Vagina (tissue), 2 donors: ENCODE measurements around the gene MCAM. TPM values are rescaled to one million over a fixed set of nuclear protein-coding genes. Genes with fewer than 3 reads are reported as not detected.

Source experiments
- DNase-seq, 2 donors: peaks; one replicate each; pipeline ENCODE4 v3.0.0-alpha.2; 2017; ENCODE audit errors: extremely low spot score in 2 of 2
- H3K27ac ChIP-seq: fragments of 200-600 bp; sonication (generic); one replicate; pipeline ENCODE4 v1.5.1; 2019
- H3K27me3 ChIP-seq: fragments of 200-600 bp; sonication (generic); one replicate; pipeline ENCODE4 v1.5.1; 2019
- H3K36me3 ChIP-seq, 2 donors: fragments of 200-600 bp; sonication (generic); one replicate each; pipeline ENCODE4 v1.5.1; 2017 to 2019
- H3K4me1 ChIP-seq: fragments of 200-600 bp; sonication (generic); one replicate; pipeline ENCODE4 v1.5.1; 2019
- H3K4me3 ChIP-seq, 2 donors: fragments of 200-600 bp; sonication (generic); 1 replicate in 1 of 2; 2 replicates in 1 of 2; pipeline ENCODE4 v1.5.1; 2016 to 2019
- H3K9me3 ChIP-seq: fragments of 200-600 bp; sonication (generic); one replicate; pipeline ENCODE4 v1.5.1; 2019
- POLR2A ChIP-seq, 2 donors: fragments of 450-650 bp; IDR thresholded peaks; one replicate each; pipeline ENCODE4 v1.6.1; 2017; ENCODE audit warnings: antibody characterized with exemption in 2 of 2, mild to moderate bottlenecking in 2 of 2, moderate library complexity in 2 of 2
- POLR2AphosphoS5 ChIP-seq, 2 donors: sonication (generic); formaldehyde crosslinking; IDR thresholded peaks; one replicate each; pipeline ENCODE4 v1.9.0; 2017; ENCODE audit warnings: antibody characterized with exemption in 2 of 2, mild to moderate bottlenecking in 2 of 2, low read depth in 1 of 2; ENCODE audit not compliant: insufficient read depth in 1 of 2
- intact Hi-C: fragments of 100-400 bp; cut with DNase I; formaldehyde crosslinking; loops from one replicate; pipeline ENCODE4 v1.15.1; 2023
- total RNA-seq: library from RNA; depleted of rRNA; stranded (reverse); fragments of >200 nt; gene quantifications from one replicate; pipeline ENCODE4 v1.2.3, GENCODE V29; 2016
- TF ChIP-seq, protein P1 (sequence below), 3 experiments: fragments of 450-650 bp in 2 of 3; fragments of 200-600 bp in 1 of 3; sonication (generic) in 1 of 3; IDR thresholded peaks; one replicate each; pipeline ENCODE4 v1.5.1; 2017 to 2019; ENCODE audit warnings: antibody characterized with exemption in 3 of 3, mild to moderate bottlenecking in 2 of 3, moderate library complexity in 2 of 3

The MCAM gene
- total RNA-seq, 1 donor from 2014 or later = 295 TPM

DNA sequence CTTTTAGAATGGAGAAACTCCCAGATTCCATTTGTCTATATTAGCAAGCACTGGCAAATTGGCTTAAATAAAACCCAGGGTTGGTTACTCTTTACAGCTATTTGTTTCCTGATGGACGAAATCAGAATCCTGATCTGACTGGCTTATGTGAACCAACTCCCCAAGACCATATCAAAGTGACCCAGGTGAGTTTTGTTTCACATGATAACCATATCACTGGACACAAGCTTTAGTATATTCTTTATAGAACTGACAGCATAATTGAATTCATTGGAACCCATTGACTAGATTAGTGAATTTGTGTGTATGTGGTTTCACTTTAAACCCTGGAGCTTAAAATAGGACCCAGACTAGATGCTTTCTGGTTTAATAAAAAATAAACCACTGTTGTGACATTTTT lies 39.3 kb downstream of the MCAM start:
- Histone ChIP-seq H3K4me1 (no peaks in the 10 kb centered on the region), H3K27me3 (no peaks in the 10 kb centered on the region), H3K36me3 (peaks cover 0 to 38% of the 10 kb centered on the region in 2 donors), H3K27ac (no peak overlapping the region), H3K9me3 (no peaks in the 10 kb centered on the region), H3K4me3 (no peak overlapping the region)
- TF ChIP-seq POLR2A (IDR thresholded peaks at IDR 0.05) (no peak), POLR2AphosphoS5 (IDR thresholded peaks at IDR 0.05; ENCODE audit: insufficient read depth in 1 of 2, low read depth in 1 of 2) (no peak)
- TF ChIP-seq, protein P1, sequence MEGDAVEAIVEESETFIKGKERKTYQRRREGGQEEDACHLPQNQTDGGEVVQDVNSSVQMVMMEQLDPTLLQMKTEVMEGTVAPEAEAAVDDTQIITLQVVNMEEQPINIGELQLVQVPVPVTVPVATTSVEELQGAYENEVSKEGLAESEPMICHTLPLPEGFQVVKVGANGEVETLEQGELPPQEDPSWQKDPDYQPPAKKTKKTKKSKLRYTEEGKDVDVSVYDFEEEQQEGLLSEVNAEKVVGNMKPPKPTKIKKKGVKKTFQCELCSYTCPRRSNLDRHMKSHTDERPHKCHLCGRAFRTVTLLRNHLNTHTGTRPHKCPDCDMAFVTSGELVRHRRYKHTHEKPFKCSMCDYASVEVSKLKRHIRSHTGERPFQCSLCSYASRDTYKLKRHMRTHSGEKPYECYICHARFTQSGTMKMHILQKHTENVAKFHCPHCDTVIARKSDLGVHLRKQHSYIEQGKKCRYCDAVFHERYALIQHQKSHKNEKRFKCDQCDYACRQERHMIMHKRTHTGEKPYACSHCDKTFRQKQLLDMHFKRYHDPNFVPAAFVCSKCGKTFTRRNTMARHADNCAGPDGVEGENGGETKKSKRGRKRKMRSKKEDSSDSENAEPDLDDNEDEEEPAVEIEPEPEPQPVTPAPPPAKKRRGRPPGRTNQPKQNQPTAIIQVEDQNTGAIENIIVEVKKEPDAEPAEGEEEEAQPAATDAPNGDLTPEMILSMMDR (IDR thresholded peaks at IDR 0.05) = no peak
- DNase-seq = no peak
- intact Hi-C loops = no loop called here

DNA sequence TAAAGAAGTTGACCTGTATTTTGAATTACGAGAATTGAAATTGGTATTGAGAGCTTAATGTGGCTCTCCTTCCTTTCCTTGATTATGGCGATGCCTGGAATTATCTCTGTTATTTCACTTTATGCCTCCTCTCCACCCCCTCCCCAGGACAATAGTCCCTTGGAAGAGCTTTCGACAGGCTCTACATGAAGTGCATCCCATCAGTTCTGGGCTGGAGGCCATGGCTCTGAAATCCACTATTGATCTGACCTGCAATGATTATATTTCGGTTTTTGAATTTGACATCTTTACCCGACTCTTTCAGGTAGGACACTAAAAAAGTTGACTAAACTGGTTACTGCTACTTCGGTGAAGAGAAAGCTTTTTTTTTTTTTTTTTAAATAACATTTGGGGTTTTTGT lies 43.2 kb downstream of the MCAM start:
- no peak for TF ChIP-seq POLR2A (IDR thresholded peaks at IDR 0.05)
- no peak for TF ChIP-seq POLR2AphosphoS5 (IDR thresholded peaks at IDR 0.05; ENCODE audit: insufficient read depth in 1 of 2, low read depth in 1 of 2)
- TF ChIP-seq, protein P1 (IDR thresholded peaks at IDR 0.05) = no peak
- Histone ChIP-seq H3K27ac (no peak overlapping the region), H3K27me3 (no peaks in the 10 kb centered on the region), H3K4me1 (no peaks in the 10 kb centered on the region), H3K4me3 (no peak overlapping the region), H3K36me3 (peaks cover 0 to 31% of the 10 kb centered on the region in 2 donors), H3K9me3 (no peaks in the 10 kb centered on the region)
- intact Hi-C loops = no loop called here
- DNase-seq = no peak

DNA sequence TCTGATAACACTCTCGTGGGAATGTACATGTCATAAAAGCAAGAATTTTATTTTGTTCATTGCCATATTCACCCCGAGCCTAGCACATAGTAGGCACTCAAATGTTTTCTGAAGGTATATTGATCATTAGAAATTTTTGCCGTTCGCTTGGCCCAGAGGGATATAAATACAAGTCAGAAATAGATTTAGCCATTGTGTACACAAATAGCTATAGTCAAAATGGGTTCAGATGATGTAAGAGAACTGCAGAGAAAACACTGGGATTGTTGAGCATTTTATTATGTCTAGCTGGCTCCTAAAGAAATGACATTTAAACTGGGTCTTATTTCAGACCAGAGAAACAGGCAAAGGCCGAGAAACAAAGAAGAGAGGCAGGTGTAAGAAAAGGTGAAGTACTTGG lies 49.3 kb downstream of the MCAM start:
- TF ChIP-seq POLR2AphosphoS5 (IDR thresholded peaks at IDR 0.05; ENCODE audit: insufficient read depth in 1 of 2, low read depth in 1 of 2) (no peak), POLR2A (IDR thresholded peaks at IDR 0.05) (no peak)
- TF ChIP-seq, protein P1 (IDR thresholded peaks at IDR 0.05) = no peak
- H3K4me3 ChIP-seq = no peak overlapping the region
- no peaks in the 10 kb centered on the region for H3K36me3 ChIP-seq
- H3K9me3 ChIP-seq = no peaks in the 10 kb centered on the region
- peaks cover 13% of the 10 kb centered on the region for H3K4me1 ChIP-seq
- no peak overlapping the region for H3K27ac ChIP-seq
- DNase-seq = no peak
- intact Hi-C loops = no loop called here
- no peaks in the 10 kb centered on the region for H3K27me3 ChIP-seq

DNA sequence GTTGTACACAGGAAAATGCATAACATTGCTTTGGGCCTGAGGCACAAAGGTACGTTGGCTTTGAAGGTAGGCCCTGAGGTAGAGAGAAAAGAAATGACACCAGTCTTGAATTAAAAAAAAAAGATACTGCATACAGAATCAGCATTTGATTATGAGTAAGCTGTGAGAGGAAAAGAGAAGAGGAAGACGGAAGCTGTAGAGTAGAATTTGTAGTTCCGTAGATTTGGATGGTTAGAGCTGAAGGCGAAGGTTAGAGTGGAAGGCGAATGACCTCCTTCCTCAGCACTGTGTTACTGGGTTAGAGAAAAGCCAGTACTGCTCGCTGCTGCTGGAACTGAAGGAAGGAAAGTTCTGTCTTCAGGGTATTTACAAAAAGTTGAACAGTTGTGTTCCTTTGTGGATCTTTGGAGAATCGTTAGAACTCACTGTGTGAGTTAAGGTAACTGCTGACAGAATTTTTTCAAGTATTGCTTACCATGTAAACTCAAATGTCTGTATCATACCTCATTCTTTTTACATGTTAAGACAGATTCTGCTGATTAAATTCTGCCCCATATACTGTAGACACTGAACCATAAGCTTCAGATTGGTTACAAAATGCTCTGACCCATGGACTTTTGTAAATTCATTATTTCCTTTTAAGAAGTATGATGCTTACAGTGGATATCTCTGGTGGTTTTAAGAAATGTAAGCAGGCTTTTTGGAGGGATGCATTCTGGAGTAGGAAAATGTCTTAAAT lies 50.2 kb downstream of the MCAM start:
- intact Hi-C loops = no loop called here
- peaks cover 19% of the 10 kb centered on the region for H3K4me1 ChIP-seq
- no peaks in the 10 kb centered on the region for H3K9me3 ChIP-seq
- TF ChIP-seq, protein P1 (IDR thresholded peaks at IDR 0.05) = no peak
- TF ChIP-seq POLR2A (IDR thresholded peaks at IDR 0.05) (no peak), POLR2AphosphoS5 (IDR thresholded peaks at IDR 0.05; ENCODE audit: insufficient read depth in 1 of 2, low read depth in 1 of 2) (no peak)
- no peak for DNase-seq
- no peaks in the 10 kb centered on the region for H3K27me3 ChIP-seq
- no peaks in the 10 kb centered on the region for H3K36me3 ChIP-seq
- no peak overlapping the region for H3K27ac ChIP-seq
- H3K4me3 ChIP-seq = no peak overlapping the region

DNA sequence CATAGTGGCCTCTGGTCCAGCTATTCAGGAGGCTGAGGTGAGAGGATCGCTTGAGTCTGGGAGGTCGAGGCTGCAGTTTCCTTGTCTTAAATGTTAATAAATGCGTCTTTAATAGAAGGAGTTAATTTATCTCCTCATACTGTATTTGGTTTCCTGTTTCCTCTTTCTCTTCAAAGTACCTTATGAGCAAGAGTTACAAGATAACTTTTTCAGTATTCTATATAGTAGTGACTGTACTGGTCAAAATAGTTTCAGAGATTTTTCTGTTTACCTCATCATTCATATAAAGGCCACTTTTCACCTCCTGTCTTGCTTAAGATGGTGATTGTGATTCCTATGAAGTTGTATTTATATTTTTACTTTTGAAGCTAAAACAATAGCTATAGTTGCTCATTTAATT lies 50.9 kb downstream of the MCAM start:
- Histone ChIP-seq H3K27ac (no peak overlapping the region), H3K9me3 (no peaks in the 10 kb centered on the region), H3K4me1 (peaks cover 19% of the 10 kb centered on the region), H3K27me3 (no peaks in the 10 kb centered on the region), H3K36me3 (no peaks in the 10 kb centered on the region), H3K4me3 (no peak overlapping the region)
- TF ChIP-seq POLR2AphosphoS5 (IDR thresholded peaks at IDR 0.05; ENCODE audit: insufficient read depth in 1 of 2, low read depth in 1 of 2) (no peak), POLR2A (IDR thresholded peaks at IDR 0.05) (no peak)
- TF ChIP-seq, protein P1 (IDR thresholded peaks at IDR 0.05) = no peak
- intact Hi-C loops = no loop called here
- no peak for DNase-seq
